Subcutaneous adipose tissue (tissue), 4 donors: ENCODE measurements around the gene KCNMA1. TPM values are rescaled to one million over a fixed set of nuclear protein-coding genes. Genes with fewer than 3 reads are reported as not detected.

Source experiments
- CTCF ChIP-seq: fragments of 450-650 bp; IDR thresholded peaks from one replicate; pipeline ENCODE4 v1.5.1; 2016; ENCODE audit warnings: low read depth, mild to moderate bottlenecking, control low read depth, antibody characterized with exemption, moderate library complexity
- small RNA-seq: library from RNA; depleted of rRNA; stranded (forward); fragments of <200 nt; gene quantifications from one replicate; pipeline ENCODE3, GENCODE V24; 2016
- total RNA-seq, 4 donors: library from RNA; depleted of rRNA; stranded (reverse); fragments of >200 nt; gene quantifications; one replicate each; pipeline ENCODE4 v1.1.0, GENCODE V29; 2016

KCNMA1 gene
- total RNA-seq, 4 donors from 2014 or later = 10.3 to 91.5 (median 23.8) TPM

- TF ChIP-seq CTCF = no peak
These were observed 796.8 kb downstream of the KCNMA1 start for GRCh38 chr10:76840802-76841201.

- no peak for TF ChIP-seq CTCF
These were observed 798.3 kb downstream of the KCNMA1 start for GRCh38 chr10:76839276-76839675.

- TF ChIP-seq CTCF = no peak
These were observed 807.4 kb downstream of the KCNMA1 start for GRCh38 chr10:76830218-76830617.

GRCh38 chr10:76829724-76830123 is 807.9 kb downstream of the KCNMA1 start:
- TF ChIP-seq CTCF = no peak

Small RNAs within 50 kb of the gene (small RNA-seq; reads per million reads assigned to genes)
- gene ATP5MC1P8 (not detected), gene COX6CP15 (not detected), gene RF00322 (not detected), gene RNA5SP321 (not detected)
